Occipital lobe (tissue), 2 donors: Measurements from ENCODE around the gene LCORL. TPM values are rescaled to one million over a fixed set of nuclear protein-coding genes. Genes with fewer than 3 reads are reported as not detected.
"Not testable (repeated sequence)": the region's sequence is repeated elsewhere in the genome, so short reads cannot be mapped to it uniquely, and the experiment has no call there.

Experiments used
- DNase-seq: peaks from one replicate; lab custom pipeline; 2025; lab: John Stamatoyannopoulos, UW
- total RNA-seq: library from RNA; depleted of rRNA; stranded (reverse); fragments of >200 nt; gene quantifications from one replicate; pipeline ENCODE4 v1.2.3, GENCODE V29; 2014

LCORL gene
- total RNA-seq, 1 donor from 2014 or later, result 71.4 TPM

GRCh38 chr4:17932041-17932440, 89.5 kb downstream of the LCORL start:
- DNase-seq, result no peak

GRCh38 chr4:17930256-17930655, 91.3 kb downstream of the LCORL start:
- no peak for DNase-seq

GRCh38 chr4:17924189-17924588, 97.4 kb downstream of the LCORL start:
- DNase-seq, result no peak

GRCh38 chr4:17921451-17921850, 100.1 kb downstream of the LCORL start:
- DNase-seq, result no peak

- no peak for DNase-seq
Measured at GRCh38 chr4:17920681-17921080, 100.9 kb downstream of the LCORL start.

GRCh38 chr4:17915439-17915838, 106.1 kb downstream of the LCORL start:
- DNase-seq, result no peak

- DNase-seq, result no peak
Measured at GRCh38 chr4:17912011-17912410, 109.5 kb downstream of the LCORL start.

GRCh38 chr4:17911608-17912007, 109.9 kb downstream of the LCORL start:
- no peak for DNase-seq

- no peak for DNase-seq
Measured at GRCh38 chr4:17898553-17899055, 123.0 kb downstream of the LCORL start.

GRCh38 chr4:17895481-17895880, 126.1 kb downstream of the LCORL start:
- no peak for DNase-seq

GRCh38 chr4:17894421-17894820, 127.1 kb downstream of the LCORL start:
- DNase-seq, result no peak

- no peak for DNase-seq
Measured at GRCh38 chr4:17889692-17890091, 131.9 kb downstream of the LCORL start.

GRCh38 chr4:17884511-17884910, 137.0 kb downstream of the LCORL start:
- no peak for DNase-seq

GRCh38 chr4:17884063-17884462, 137.5 kb downstream of the LCORL start:
- DNase-seq, result no peak

- no peak for DNase-seq
Measured at GRCh38 chr4:17877661-17878060, 143.9 kb downstream of the LCORL start.

GRCh38 chr4:17876943-17877342, 144.6 kb downstream of the LCORL start:
- DNase-seq, result no peak

- no peak for DNase-seq
Measured at GRCh38 chr4:17875402-17876070, 146.0 kb downstream of the LCORL start.

GRCh38 chr4:17869327-17869726, 152.2 kb downstream of the LCORL start:
- no peak for DNase-seq

GRCh38 chr4:17867276-17867675, 154.3 kb downstream of the LCORL start:
- no peak for DNase-seq

GRCh38 chr4:17866810-17867209, 154.7 kb downstream of the LCORL start:
- DNase-seq, result no peak

- no peak for DNase-seq
Measured at GRCh38 chr4:17865866-17866363, 155.6 kb downstream of the LCORL start.

- DNase-seq, result not testable (repeated sequence)
Measured at GRCh38 chr4:17861906-17862305, 159.6 kb downstream of the LCORL start.

- DNase-seq, result no peak
Measured at GRCh38 chr4:17859793-17860406, 161.7 kb downstream of the LCORL start.
